CD4-positive, alpha-beta T cell (primary cell): ENCODE data around the gene MEG3. TPM values are rescaled to one million over a fixed set of nuclear protein-coding genes. Genes with fewer than 3 reads are reported as not detected.

ENCODE experiments used
- ATAC-seq: fragments of 200-7000 bp; cut with Tn5 transposase; one replicate; pipeline ENCODE4 v1.10.0; 2022; ENCODE audit warnings: mild to moderate bottlenecking; ENCODE audit not compliant: poor library complexity
- CTCF ChIA-PET: fragments of 350-600 bp; sonication (Branson Sonifier 250); formaldehyde crosslinking; loops from one replicate; lab custom pipeline; 2021; ENCODE audit warnings: antibody characterized with exemption, inconsistent platforms; lab: Charles Lee
- POLR2A ChIA-PET: fragments of 350-600 bp; sonication (Branson Sonifier 250); formaldehyde crosslinking; loops from one replicate; lab custom pipeline; 2021; ENCODE audit warnings: antibody characterized with exemption, inconsistent platforms; lab: Charles Lee
- DNase-seq, 14 experiments: peaks; one replicate each; pipeline ENCODE4 v3.0.0-alpha.2; 2013 to 2020; ENCODE audit warnings: mixed read lengths in 2 of 14
- H3K27ac ChIP-seq, 2 donors: one replicate each; pipeline versions ENCODE4 v1.5.1 to v1.7.0; 2013; ENCODE audit warnings: low read length in 2 of 2, low read depth in 1 of 2, mild to moderate bottlenecking in 1 of 2
- H3K27me3 ChIP-seq, 2 experiments: 1 replicate in 1 of 2; 2 replicates in 1 of 2; pipeline versions ENCODE4 v1.6.1 to v1.7.0; 2013; ENCODE audit warnings: low read length in 2 of 2, control low read depth in 1 of 2, mild to moderate bottlenecking in 1 of 2, moderate library complexity in 1 of 2; ENCODE audit not compliant: insufficient read depth in 2 of 2, control insufficient read depth in 1 of 2
- H3K36me3 ChIP-seq: one replicate; pipeline ENCODE4 v1.6.1; 2013; ENCODE audit warnings: low read length, control low read depth; ENCODE audit not compliant: insufficient read depth
- H3K4me1 ChIP-seq: one replicate; pipeline ENCODE4 v1.6.1; 2013; ENCODE audit warnings: low read length, control low read depth; ENCODE audit not compliant: insufficient read depth
- H3K4me3 ChIP-seq: one replicate; pipeline ENCODE4 v1.5.1; 2013; ENCODE audit warnings: mild to moderate bottlenecking, low read length, moderate library complexity
- H3K9me3 ChIP-seq, 2 experiments: 1 replicate in 1 of 2; 2 replicates in 1 of 2; pipeline versions ENCODE4 v1.6.1 to v1.7.0; 2013; ENCODE audit warnings: low read length in 2 of 2, mild to moderate bottlenecking in 2 of 2, control low read depth in 1 of 2, moderate library complexity in 1 of 2; ENCODE audit not compliant: control insufficient read depth in 1 of 2, insufficient read depth in 1 of 2
- H3K27ac Mint-ChIP-seq: one replicate; pipeline ENCODE4 v1.8.0; 2020; ENCODE audit warnings: mixed read lengths
- H3K27me3 Mint-ChIP-seq: one replicate; pipeline ENCODE4 v1.8.0; 2021; ENCODE audit warnings: mixed read lengths
- H3K36me3 Mint-ChIP-seq: one replicate; pipeline ENCODE4 v1.8.0; 2021; ENCODE audit warnings: low read depth, mixed read lengths
- H3K4me1 Mint-ChIP-seq: one replicate; pipeline ENCODE4 v1.8.0; 2021; ENCODE audit warnings: low read depth, mixed read lengths
- H3K4me3 Mint-ChIP-seq: one replicate; pipeline ENCODE4 v1.8.0; 2020; ENCODE audit warnings: mild to moderate bottlenecking, mixed read lengths
- H3K9me3 Mint-ChIP-seq: one replicate; pipeline ENCODE4 v1.8.0; 2020; ENCODE audit warnings: mixed read lengths
- CTCF ChIP-seq: fragments of 200-600 bp; IDR thresholded peaks from one replicate; pipeline ENCODE4 v1.8.0; 2022; ENCODE audit warnings: antibody characterized with exemption, mild to moderate bottlenecking
- intact Hi-C, 2 experiments: fragments of 100-400 bp; cut with DNase I in 1 of 2; cut with micrococcal nuclease in 1 of 2; formaldehyde crosslinking; loops; one replicate each; pipeline versions ENCODE4 v1.15.1 to v1.9.0; 2023 to 2025; cut with DNase I, micrococcal nuclease
- total RNA-seq, 174 experiments: library from RNA in 2 of 174; stranded (reverse) in 2 of 174; gene quantifications; one replicate each; pipeline ENCODE4 v1.2.3 and lab custom pipeline; 2021 to 2026

The MEG3 gene
- total RNA-seq, 2 experiments from 2014 or later: not detected

GRCh38 chr14:100892496-100893227 is 66.7 kb downstream of the MEG3 start:
- Histone ChIP-seq H3K27ac (no peak overlapping the region), H3K27me3 (peaks cover 0 to 6% of the 10 kb centered on the region in 2 experiments), H3K9me3 (peaks cover 0 to 11% of the 10 kb centered on the region in 2 experiments), H3K36me3 (no peaks in the 10 kb centered on the region), H3K4me3 (no peak overlapping the region), H3K4me1 (no peaks in the 10 kb centered on the region)
- Mint-ChIP-seq H3K27me3 (peaks cover 29% of the 10 kb centered on the region), H3K4me3 (no peak overlapping the region), H3K9me3 (no peaks in the 10 kb centered on the region), H3K27ac (no peak overlapping the region), H3K4me1 (no peaks in the 10 kb centered on the region), H3K36me3 (no peaks in the 10 kb centered on the region)
- intact Hi-C loops: no loop called here
- DNase-seq (no peak), ATAC-seq (no peak)
- ChIA-PET POLR2A (no interaction called here), CTCF (no interaction called here)
- TF ChIP-seq CTCF: no peak

GRCh38 chr14:100893228-100893601 is 67.3 kb downstream of the MEG3 start:
- no peak overlapping the region for H3K27ac ChIP-seq
- H3K36me3 Mint-ChIP-seq: no peaks in the 10 kb centered on the region
- no peaks in the 10 kb centered on the region for H3K4me1 ChIP-seq
- ATAC-seq (no peak), DNase-seq (no peak)
- H3K27ac Mint-ChIP-seq: no peak overlapping the region
- no peak for TF ChIP-seq CTCF
- peaks cover 0 to 11% of the 10 kb centered on the region in 2 experiments for H3K9me3 ChIP-seq
- intact Hi-C loops: no loop called here
- CTCF ChIA-PET: no interaction called here
- H3K9me3 Mint-ChIP-seq: no peaks in the 10 kb centered on the region
- no peaks in the 10 kb centered on the region for H3K36me3 ChIP-seq
- peaks cover 28% of the 10 kb centered on the region for H3K27me3 Mint-ChIP-seq
- H3K4me3 ChIP-seq: no peak overlapping the region
- POLR2A ChIA-PET: no interaction called here
- H3K4me3 Mint-ChIP-seq: no peak overlapping the region
- H3K4me1 Mint-ChIP-seq: no peaks in the 10 kb centered on the region
- peaks cover 0 to 6% of the 10 kb centered on the region in 2 experiments for H3K27me3 ChIP-seq

GRCh38 chr14:100893760-100894159 is 67.8 kb downstream of the MEG3 start:
- intact Hi-C loops: no loop called here
- no peaks in the 10 kb centered on the region for H3K4me1 ChIP-seq
- H3K27me3 ChIP-seq: peaks cover 3 to 9% of the 10 kb centered on the region in 2 experiments
- DNase-seq: no peak
- H3K9me3 ChIP-seq: peaks cover 0 to 11% of the 10 kb centered on the region in 2 experiments
- Mint-ChIP-seq H3K36me3 (no peaks in the 10 kb centered on the region), H3K27me3 (peaks cover 34% of the 10 kb centered on the region), H3K9me3 (no peaks in the 10 kb centered on the region), H3K4me3 (no peak overlapping the region), H3K27ac (no peak overlapping the region), H3K4me1 (no peaks in the 10 kb centered on the region)
- H3K36me3 ChIP-seq: no peaks in the 10 kb centered on the region
- ChIA-PET CTCF (no interaction called here), POLR2A (no interaction called here)
- no peak for ATAC-seq
- H3K27ac ChIP-seq: no peak overlapping the region
- no peak for TF ChIP-seq CTCF
- no peak overlapping the region for H3K4me3 ChIP-seq
